NAMALWA (cell line): ENCODE measurements around the gene TMEM125.

Experiments
- DNase-seq: peaks from one replicate; pipeline ENCODE4 v3.0.0-alpha.2; 2015; ENCODE audit warnings: low spot score

The TMEM125 gene

DNA sequence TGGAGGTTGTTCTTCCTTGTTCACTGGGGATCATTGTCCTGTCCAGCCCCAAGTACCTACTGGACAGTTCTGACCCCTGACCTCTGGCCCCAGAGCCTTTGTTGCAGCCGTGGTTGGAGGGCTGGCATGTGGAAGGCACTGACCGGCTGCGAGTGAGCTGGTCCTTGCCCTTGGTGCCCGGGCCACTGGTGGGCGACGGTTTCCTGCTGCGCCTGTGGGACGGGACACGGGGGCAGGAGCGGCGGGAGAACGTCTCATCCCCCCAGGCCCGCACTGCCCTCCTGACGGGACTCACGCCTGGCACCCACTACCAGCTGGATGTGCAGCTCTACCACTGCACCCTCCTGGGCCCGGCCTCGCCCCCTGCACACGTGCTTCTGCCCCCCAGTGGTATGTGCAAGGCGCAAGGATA lies 42.4 kb downstream of the TMEM125 start:
- no peak for DNase-seq

DNA sequence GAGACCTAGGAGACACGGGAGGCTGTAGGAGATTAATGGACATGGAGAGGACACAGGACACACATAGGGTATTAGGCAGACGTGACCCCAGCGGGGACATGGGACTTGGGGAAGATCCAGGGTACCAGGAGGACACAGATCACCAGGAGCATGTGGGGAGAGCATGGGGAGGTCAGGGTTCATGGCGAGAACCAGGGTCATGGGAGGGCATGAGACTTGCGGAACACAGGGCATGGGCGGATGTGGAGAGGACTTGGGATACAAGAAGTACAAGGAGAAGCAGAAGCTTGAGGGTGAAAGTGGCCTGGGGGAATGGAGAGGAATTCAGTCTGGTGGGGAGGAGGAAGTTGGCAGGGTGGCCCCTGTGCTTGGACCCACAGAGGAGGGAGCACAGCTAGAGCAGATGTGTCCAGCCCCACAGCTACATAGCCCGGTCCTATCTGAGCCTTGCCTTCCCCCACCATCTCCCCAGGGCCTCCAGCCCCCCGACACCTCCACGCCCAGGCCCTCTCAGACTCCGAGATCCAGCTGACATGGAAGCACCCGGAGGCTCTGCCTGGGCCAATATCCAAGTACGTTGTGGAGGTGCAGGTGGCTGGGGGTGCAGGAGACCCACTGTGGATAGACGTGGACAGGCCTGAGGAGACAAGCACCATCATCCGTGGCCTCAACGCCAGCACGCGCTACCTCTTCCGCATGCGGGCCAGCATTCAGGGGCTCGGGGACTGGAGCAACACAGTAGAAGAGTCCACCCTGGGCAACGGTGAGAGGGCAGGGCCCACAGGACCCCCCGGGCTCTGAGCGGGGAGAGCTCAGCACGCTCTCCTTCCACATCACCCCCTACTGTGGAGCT lies 43.1 kb downstream of the TMEM125 start:
- no peak for DNase-seq

DNA sequence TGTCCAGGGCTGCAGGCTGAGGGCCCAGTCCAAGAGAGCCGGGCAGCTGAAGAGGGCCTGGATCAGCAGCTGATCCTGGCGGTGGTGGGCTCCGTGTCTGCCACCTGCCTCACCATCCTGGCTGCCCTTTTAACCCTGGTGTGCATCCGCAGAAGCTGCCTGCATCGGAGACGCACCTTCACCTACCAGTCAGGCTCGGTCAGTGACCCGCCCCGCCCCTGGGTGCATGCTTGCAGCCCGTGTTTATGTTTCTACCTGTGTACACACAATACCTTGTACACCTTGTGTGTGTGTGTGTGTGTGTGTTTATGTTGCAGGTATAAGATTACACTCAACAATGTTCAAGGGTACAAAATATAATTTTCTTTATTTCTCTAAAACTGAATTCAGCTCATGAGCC lies 44.0 kb downstream of the TMEM125 start:
- DNase-seq, result no peak

DNA sequence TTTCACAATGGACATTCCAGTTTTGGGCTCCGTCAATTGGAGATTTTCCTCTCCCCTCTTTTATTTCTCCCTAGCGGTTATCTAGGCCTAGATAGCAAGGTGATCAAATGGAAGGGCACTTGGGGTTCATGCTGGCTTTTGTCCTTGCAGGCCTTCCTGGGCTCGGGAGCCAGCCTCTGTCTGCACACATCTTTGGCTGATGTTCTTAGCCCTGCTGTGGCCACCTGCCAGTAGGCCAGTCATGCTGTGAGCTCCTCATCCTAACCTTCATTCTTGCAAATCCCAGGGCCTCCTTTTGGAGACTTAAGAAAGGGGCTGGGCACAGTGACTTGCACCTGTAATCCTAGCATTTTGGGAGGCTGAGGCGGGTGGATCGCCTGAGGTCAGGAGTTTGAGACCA lies 44.5 kb downstream of the TMEM125 start:
- no peak for DNase-seq

DNA sequence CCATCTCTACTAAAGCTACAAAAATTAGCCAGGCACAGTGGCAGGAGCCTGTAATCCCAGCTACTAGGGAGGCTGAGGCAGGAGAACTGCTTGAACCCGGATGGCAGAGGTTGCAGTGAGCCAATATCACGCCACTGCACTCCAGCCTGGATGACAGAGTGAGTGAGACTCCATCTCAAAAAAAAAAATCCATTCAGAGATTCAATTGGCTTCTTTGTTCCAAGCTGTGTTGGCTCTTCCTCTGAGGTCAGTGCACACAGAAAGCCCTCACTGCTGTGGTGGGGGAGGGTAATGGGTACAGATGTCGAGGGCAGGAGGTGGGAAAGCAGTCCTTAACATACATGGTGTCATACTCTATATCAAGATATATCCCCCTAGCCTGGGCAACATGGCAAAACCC lies 45.7 kb downstream of the TMEM125 start:
- DNase-seq, result no peak

DNA sequence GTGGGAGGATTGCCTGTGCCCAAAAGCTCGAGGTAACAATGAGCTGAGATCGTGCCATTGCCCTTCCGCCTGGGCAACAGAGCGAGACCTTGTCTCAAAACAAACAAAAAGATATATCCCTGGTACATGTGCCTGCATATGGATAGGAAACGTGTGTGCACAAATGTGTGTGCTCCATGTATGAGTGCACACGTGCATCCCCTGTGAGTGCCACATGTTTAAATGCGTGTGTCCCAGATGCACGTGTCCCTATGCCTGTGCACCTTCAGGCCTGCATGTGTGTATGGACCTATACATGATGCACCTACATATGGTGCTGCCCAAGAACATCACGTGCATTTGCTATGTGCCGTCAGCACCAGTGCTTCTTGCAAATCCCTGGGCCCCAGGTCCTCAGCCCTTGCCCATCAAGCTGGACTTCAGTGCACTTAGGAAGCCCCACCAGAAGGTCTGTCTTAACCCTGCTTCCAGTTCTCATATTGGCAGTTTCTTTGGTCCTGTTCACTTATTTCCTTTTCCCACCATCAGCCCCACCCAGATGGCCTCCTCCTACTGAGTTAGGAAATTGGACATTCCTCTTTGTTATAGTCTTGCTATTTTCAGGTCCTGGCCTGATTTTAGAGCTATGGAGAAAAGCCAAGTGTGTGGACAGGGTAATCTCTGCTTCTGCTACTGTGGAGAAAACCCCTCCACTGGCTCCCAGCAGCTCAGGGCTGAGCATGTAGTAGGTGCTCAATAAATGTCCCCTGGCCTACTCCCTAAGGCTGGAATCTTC lies 46.4 kb downstream of the TMEM125 start:
- DNase-seq, result no peak

DNA sequence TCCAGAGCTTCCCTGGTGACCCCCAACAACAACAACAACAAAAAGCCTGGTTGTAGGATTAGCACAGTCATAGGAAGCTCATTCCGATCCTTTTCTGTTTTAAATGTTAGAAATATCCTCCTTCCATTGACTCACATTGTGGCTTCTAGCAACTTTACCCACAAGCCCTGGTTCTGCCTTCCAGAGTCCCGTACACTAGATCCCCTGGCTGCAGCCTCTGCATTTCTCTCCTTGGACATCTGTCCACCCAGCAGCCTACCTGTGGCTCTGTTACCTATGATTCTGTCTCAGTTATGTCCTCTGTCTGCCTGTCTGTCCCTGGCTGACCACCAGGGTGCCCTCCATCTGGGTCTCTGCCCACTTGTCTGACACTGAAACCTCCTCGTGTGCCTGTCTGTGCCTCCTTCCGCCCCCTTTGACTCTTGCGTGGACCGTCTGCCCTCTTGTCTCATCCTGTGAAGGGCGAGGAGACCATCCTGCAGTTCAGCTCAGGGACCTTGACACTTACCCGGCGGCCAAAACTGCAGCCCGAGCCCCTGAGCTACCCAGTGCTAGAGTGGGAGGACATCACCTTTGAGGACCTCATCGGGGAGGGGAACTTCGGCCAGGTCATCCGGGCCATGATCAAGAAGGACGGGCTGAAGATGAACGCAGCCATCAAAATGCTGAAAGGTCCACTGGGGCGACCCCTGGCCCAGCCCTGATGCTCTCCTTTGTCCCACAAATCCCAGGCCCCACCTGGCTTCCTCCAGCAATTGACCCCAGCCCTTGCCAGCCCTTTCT lies 47.1 kb downstream of the TMEM125 start:
- no peak for DNase-seq

DNA sequence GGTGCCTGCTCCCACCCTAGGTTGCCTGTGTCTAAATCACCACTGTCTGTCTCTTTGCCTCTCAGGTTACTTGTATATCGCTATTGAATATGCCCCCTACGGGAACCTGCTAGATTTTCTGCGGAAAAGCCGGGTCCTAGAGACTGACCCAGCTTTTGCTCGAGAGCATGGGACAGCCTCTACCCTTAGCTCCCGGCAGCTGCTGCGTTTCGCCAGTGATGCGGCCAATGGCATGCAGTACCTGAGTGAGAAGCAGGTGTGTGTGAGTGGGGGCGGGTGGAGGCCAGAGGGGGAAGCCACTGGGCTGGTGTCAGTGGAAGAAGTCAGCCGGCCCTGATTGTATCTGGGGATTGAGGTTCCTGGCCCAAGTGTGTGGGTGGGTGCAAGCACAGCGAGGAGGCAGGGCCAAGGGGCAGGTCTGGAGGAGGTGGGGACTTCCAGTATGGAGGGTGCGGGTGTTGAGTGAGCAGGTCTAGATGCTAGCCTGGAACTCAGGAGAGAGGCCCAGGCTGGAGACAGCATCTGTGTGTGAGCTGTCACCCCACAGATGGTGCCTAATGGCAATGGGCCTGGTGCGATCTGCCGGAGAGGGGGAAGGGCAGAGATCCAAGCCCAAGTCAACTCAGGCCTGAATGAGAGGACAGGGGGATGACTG lies 48.2 kb downstream of the TMEM125 start:
- DNase-seq, result no peak

DNA sequence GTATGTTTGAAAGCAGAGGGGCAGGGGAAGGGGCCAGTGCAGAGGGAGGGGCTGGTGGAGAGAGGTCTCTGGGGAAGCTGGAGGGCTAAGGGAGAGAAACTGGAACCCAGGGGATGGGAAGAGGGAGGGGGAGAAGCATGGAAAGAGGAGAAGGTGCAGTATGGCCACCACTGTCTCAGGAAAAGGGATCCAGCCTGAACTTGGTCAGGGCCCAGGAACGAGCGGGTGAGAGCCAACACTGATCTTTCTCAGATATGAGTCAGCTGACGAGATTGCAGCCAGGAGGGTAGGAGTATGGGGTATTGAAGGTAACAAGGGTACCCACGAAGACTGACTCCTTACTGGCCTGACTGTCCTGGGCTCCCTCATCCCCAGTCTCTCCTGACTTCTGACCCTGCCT lies 49.0 kb downstream of the TMEM125 start:
- DNase-seq, result no peak

DNA sequence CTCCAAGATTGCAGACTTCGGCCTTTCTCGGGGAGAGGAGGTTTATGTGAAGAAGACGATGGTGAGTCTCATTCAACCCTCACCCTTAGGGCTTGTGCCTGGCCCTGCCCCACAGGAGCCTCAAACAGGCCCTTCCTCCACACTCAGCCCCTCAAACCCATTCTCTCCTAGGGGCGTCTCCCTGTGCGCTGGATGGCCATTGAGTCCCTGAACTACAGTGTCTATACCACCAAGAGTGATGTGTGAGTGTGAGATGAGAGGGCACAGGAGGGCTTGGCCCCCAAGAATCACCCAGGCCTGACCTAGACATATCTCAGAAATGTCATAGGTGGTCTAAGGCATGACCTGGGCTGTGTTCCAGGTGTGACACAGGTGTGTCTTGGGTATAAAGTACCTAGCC lies 49.5 kb downstream of the TMEM125 start:
- no peak for DNase-seq

DNA sequence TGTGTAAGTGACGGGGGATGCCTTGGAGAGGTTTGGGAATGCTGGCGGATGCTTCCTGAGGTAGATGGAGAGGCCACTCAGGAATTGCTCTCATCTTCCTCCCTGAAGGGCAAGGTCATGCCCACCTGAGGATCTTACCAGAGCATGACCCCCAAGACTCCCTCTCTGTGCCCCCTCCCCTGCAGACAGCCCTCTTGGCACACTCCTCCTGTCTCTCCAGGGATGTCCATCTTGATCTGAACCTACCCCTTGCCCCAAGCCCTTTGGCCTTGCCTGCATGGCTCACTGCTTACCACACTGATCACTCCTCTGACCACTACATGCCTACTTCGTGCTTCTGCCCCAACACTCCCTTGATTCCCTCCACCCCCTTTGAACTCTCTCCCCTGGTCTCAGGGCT lies 50.0 kb downstream of the TMEM125 start:
- DNase-seq, result no peak

DNA sequence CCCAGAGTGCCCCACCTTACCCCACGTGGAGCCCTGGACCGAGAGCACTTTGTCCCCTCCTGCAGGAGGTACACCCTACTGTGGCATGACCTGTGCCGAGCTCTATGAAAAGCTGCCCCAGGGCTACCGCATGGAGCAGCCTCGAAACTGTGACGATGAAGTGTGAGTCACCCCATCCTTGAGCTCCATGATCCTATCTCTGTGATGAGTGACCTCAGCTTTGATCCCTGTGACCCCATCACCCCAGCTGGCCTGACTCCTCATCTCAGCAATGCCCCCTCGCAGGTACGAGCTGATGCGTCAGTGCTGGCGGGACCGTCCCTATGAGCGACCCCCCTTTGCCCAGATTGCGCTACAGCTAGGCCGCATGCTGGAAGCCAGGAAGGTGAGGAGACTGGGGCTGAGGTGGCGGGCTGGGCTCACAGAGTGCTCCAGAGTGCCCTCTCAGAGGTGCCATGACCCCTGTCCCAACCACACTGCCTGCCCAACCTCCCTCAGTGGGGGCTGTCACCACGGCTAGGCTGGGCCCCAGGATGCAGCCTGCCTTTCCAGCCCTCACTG lies 51.6 kb downstream of the TMEM125 start:
- no peak for DNase-seq

DNA sequence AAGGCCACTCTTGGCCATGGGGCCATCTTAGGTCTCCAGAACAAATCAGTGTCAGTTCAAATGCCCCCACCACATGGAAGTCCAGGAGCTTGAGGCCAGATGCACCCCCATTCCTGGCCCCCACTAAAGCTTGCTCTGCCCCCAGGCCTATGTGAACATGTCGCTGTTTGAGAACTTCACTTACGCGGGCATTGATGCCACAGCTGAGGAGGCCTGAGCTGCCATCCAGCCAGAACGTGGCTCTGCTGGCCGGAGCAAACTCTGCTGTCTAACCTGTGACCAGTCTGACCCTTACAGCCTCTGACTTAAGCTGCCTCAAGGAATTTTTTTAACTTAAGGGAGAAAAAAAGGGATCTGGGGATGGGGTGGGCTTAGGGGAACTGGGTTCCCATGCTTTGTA lies 52.7 kb downstream of the TMEM125 start:
- DNase-seq, result no peak
